Measurements from ENCODE around the gene SMIM41.

Gene SMIM41

DNA sequence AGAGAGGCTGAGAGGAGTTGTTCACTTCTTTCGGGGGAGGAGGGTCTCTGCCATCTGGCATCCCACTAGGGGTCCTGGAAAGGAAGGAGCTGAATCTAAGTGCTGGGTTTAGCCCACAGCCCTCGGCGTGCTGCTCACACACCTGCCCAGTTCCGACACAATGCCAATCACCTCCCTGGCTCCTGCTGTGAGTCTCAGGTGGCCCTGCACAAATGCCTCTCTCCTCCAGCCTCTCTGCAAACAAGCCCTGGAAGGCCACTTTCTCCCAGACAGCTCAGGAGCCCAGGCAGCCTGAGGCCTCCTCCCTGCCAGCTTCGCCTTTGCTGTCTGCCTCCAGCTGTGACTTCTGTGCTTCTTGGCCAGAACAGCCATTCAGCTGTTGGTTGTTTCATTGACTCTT lies 51.2 kb downstream of the SMIM41 start:
- Mint-ChIP-seq H3K4me3 (no peak overlapping the region), H3K4me1 (no peaks in the 10 kb centered on the region), H3K27ac (no peak overlapping the region), H3K9me3 (no peaks in the 10 kb centered on the region), H3K36me3 (no peaks in the 10 kb centered on the region)
- DNase-seq (ENCODE audit: low spot score in 2 of 2) (no peak), ATAC-seq (no peak)

DNA sequence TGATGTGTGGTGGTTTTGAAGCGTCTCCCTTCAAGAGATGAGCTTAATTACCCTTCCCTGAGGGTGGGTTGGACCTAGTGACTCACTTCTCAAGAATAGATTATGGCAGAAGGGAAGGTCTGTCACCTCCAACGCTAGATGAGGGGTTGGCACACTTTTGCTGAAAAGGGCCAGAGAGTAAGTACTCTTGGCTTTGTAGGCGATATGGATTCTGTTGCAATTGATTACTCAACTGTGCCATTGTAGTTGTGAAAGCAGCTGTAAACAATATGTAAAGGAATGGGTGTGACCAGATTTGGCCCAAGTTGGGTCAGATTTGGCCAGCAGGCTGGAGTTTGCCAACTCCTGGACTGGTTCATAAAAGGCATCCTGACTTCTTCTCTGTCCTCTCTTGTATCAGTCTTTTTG lies 53.3 kb downstream of the SMIM41 start:
- no peaks in the 10 kb centered on the region for H3K4me1 Mint-ChIP-seq
- no peak overlapping the region for H3K4me3 Mint-ChIP-seq
- no peaks in the 10 kb centered on the region for H3K36me3 Mint-ChIP-seq
- H3K27ac Mint-ChIP-seq = no peak overlapping the region
- ATAC-seq (peak; percentile 52), DNase-seq (ENCODE audit: low spot score in 2 of 2) (no peak)
- no peaks in the 10 kb centered on the region for H3K9me3 Mint-ChIP-seq

DNA sequence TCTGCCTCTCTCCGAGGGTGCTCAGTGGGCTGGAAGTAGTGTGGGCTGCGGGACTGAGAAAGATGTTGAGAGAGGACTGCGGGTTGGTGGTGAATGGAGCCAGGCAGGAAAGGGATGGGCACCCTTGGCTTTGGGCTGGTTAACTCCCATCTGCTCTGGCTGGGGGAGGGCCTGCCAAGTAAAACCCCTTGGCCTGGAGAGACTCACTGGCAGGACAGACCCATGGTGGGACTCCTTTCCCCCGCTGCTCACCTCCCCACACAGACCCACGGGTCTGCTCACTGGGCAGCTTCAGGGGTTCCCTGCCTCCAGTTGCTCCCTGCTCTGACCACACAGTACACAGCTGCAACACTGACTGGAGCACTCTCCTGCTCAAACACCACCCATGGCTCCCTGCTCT lies 58.2 kb downstream of the SMIM41 start:
- no peak overlapping the region for H3K4me3 Mint-ChIP-seq
- H3K27ac Mint-ChIP-seq = no peak overlapping the region
- no peaks in the 10 kb centered on the region for H3K36me3 Mint-ChIP-seq
- DNase-seq (ENCODE audit: low spot score in 2 of 2) = no peak
- ATAC-seq = no peak
- no peaks in the 10 kb centered on the region for H3K4me1 Mint-ChIP-seq
- no peaks in the 10 kb centered on the region for H3K9me3 Mint-ChIP-seq

DNA sequence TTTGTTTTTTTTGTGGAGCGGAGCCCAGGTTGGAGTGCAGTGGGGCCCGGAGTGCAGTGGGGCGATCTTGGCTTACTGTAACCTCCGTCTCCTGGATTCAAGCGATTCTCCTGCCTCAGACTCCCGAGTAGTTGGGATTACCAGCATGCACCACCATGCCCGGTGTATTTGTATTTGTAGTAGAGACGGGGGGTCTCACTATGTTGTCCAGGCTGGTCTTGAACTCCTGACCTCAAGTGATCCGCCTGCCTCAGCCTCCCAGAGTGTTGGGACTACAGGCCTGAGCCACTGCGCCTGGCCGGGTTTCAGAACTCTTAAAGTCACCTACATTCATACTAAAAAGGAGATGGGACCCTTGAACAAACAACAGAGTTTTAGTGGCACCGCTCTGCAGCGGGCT lies 59.6 kb downstream of the SMIM41 start:
- Mint-ChIP-seq H3K36me3 (no peaks in the 10 kb centered on the region), H3K27ac (no peak overlapping the region), H3K4me3 (no peak overlapping the region), H3K9me3 (no peaks in the 10 kb centered on the region), H3K4me1 (no peaks in the 10 kb centered on the region)
- no peak for ATAC-seq
- DNase-seq (ENCODE audit: low spot score in 2 of 2) = no peak

DNA sequence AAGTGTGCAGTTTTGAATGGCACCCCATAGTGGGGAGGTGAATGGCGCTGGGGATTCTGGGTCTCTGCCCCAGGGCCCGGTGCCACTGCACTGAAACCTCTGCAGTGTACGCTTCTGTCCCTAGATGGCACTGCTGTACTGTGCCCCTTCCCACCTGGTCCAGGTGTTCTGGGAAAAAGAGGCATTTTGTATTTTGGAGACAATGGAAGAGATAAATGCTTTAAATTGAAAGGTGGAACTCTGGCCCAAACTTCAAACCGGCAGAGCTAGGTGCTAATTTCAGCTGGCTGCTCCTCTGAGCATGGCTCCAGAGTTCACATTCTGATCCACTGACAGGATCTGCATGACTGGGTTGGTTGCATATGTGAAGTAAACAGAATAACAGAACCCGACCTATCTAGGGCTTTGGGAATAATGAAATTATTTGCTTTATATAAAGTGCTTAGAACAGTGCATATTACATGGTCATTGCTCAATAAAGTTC lies 60.1 kb downstream of the SMIM41 start:
- H3K4me1 Mint-ChIP-seq = no peaks in the 10 kb centered on the region
- H3K27ac Mint-ChIP-seq = no peak overlapping the region
- H3K4me3 Mint-ChIP-seq = no peak overlapping the region
- H3K36me3 Mint-ChIP-seq = no peaks in the 10 kb centered on the region
- ATAC-seq = peak; percentile 55
- no peak for DNase-seq (ENCODE audit: low spot score in 2 of 2)
- H3K9me3 Mint-ChIP-seq = no peaks in the 10 kb centered on the region

DNA sequence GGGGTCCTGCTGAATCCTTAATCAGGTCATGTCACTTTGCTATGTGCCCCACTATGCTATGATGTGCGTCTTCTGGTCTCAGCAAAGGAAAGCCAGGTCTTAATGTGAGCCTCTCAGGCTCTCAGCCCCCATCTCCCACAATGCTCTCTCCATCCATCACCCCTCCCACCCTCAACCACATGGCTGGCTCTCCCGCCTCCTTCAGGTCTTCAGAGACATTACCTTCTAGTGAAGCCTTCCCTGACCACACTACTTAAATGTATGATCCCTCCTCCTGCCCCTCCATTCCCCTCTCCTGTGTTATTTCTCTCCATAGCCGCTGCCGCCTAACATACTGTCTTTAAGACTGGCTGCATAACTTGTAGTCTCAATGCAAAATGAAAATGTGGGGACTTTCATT lies 61.8 kb downstream of the SMIM41 start:
- no peak for ATAC-seq
- no peak for DNase-seq (ENCODE audit: low spot score in 2 of 2)
- Mint-ChIP-seq H3K4me1 (no peaks in the 10 kb centered on the region), H3K36me3 (no peaks in the 10 kb centered on the region), H3K4me3 (no peak overlapping the region), H3K27ac (peak overlapping the region; percentile 49), H3K9me3 (no peaks in the 10 kb centered on the region)

DNA sequence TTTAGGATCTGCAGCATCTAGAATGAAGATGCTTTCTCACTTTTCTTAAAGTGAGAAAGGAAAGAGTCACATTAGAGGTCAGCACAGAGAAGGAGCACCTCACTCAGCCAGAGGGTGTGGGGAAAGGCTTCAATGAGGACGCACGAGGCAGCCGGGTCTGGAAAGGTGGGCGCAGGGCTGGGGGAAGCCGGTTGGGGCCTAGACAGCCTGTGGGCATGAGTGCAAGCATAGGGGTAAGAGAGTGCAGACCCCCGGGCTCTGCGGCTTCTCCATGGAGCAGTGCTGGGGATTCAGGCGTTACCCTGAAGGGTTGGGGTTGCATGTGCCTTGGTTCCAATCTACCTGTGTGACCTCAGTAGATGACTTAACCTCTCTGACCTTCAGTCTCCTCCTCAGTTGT lies 62.4 kb downstream of the SMIM41 start:
- Mint-ChIP-seq H3K4me1 (no peaks in the 10 kb centered on the region), H3K36me3 (no peaks in the 10 kb centered on the region), H3K4me3 (no peak overlapping the region), H3K27ac (no peak overlapping the region), H3K9me3 (no peaks in the 10 kb centered on the region)
- ATAC-seq (no peak), DNase-seq (ENCODE audit: low spot score in 2 of 2) (no peak)

DNA sequence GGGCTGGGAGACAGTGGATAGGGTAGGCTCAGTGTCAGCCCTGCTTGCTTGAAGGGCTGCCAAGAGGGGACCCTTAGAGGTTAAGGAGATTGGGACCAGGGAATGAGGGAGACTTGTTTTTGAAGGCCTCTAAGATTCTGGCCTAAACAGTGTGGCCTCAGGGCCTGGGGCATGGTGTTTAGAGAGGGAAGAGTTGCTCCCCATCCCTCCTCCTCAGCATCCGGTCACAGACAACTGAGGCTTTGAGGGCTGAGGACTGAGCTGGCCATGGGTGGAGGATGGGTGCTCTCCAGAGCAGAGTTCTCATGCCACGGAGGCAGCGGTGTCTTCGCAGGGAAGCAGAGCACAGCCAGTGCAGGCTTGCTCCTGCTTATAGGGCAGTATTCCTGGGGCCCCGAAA lies 62.9 kb downstream of the SMIM41 start:
- DNase-seq (ENCODE audit: low spot score in 2 of 2) (no peak), ATAC-seq (no peak)
- H3K4me3 Mint-ChIP-seq = no peak overlapping the region
- H3K4me1 Mint-ChIP-seq = no peaks in the 10 kb centered on the region
- no peak overlapping the region for H3K27ac Mint-ChIP-seq
- no peaks in the 10 kb centered on the region for H3K36me3 Mint-ChIP-seq
- H3K9me3 Mint-ChIP-seq = no peaks in the 10 kb centered on the region

DNA sequence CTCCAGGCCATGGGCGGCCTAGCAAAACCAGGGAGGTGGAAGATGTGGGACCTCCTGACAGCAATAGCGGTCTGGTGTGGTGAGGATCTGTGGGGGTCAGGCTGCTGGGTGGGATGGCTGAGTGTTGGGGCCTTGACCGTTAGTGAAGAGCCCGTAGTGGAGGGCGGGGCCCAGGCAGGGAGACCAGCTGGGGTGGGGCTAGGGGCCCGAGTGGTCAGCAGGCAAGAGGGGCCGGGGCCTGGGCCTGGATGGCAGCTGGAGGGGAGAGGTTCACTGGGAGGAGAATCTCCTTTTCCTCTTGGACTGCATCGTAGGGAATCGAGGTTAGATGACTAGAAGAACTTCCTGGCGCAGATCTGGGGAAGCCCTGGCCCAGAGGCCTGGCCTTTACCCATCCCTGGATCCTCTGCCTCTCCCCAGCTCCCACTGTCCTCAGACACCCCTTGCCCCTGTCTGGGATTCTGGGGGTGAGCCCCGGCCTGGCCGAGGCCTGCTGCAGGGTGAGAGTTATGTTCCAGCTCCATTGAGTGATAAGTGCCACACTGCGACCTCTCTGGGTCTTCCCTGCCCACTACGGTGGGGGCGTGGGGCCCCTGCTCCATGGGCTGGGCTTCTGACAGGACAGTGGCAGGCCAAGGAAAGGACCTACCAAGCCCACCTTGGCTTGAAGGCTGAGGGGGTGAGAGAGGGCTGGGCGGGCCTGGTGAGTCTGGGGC lies 65.2 kb downstream of the SMIM41 start:
- DNase-seq (ENCODE audit: low spot score in 2 of 2) = no peak
- no peak overlapping the region for H3K4me3 Mint-ChIP-seq

DNA sequence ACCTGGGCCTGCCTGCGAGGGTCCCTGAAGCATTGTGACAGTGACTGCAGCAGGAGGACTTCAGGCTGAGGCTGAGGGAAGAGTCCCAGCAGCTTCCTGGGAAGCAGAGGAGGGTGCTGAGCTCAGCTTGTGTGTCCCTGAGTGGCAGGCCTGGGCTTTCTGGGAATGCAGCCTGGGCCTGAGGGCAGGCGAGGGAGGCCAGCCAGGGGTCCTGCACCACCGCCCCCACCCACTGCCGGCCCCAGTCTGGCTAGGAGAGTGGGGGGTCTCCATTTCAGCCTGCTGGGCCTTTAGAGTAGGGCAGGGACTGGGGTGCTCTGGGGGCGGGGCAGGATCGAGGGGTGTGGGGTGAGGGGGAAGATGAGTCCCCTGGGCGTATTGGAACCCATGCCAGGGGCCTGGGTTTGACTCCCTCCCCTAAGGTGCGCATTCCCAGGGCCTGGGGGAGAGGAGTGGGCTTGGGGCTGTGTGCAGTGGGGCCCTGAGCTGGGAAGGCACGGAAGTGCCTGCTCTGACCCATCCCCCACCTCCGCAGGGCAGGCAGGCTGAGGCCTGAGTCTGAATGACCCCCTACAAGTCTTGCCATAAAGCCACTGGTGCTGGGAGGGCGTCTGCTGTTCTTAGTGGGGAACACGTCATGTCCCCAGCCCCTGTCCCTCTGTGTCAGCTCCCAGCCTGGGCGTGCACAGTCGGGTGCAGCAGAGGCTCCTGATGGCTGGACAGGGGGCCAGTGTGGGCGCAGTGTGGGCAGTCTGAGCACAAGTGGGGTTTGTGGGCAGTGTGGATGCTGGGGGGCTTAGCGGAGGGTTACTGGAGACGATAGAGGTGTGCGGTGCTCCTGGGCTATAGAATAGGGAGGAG lies 66.0 kb downstream of the SMIM41 start:
- H3K4me3 Mint-ChIP-seq = no peak overlapping the region
- H3K9me3 Mint-ChIP-seq = no peaks in the 10 kb centered on the region
- DNase-seq (ENCODE audit: low spot score in 2 of 2) = no peak
- no peak overlapping the region for H3K27ac Mint-ChIP-seq
- no peaks in the 10 kb centered on the region for H3K4me1 Mint-ChIP-seq
- H3K36me3 Mint-ChIP-seq = no peaks in the 10 kb centered on the region
- no peak for ATAC-seq

More for the DNA sequence above, 65.2 kb downstream of the SMIM41 start:
- ATAC-seq = no peak
- Mint-ChIP-seq H3K9me3 (no peaks in the 10 kb centered on the region), H3K27ac (no peak overlapping the region), H3K36me3 (no peaks in the 10 kb centered on the region), H3K4me1 (no peaks in the 10 kb centered on the region)

DNA sequence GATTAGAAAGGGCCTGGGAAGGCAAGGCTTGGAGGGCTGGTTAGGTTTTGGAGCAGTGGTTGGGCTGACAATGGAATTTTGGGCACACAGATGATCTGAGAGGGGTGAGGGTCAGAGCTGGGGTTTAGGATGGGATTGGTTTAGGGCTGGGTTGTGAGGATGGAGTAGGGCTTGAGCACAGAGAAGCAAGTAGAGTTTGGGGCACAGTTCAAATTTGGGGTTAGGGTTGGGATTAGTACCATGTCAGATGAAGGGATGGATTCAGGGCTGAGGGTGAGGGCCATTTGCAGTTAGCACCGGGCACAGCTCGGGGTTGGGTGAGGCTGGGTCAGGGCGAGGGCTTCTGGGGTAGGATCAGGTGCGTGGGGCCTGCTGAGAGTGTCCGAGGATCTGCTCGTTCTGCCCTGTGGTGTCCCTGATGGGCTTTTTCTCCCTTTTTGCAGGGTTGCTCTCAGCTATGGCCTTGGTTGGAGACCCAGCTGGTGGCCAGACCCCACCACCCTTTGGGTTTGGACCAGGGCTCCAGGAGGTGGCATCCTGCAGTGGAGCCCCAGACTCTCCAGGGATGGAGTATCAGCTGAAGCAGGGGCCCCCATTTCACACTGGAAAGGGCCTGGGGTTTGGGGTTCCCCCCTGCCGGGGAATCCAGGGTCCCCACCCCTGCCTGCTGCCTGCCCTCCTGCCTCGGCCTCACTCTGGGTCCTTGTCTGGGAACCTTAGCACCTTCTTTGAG lies 66.8 kb downstream of the SMIM41 start:
- no peak overlapping the region for H3K27ac Mint-ChIP-seq
- DNase-seq (ENCODE audit: low spot score in 2 of 2) (no peak), ATAC-seq (no peak)
- H3K4me1 Mint-ChIP-seq = peaks cover 3% of the 10 kb centered on the region
- no peak overlapping the region for H3K4me3 Mint-ChIP-seq
- H3K9me3 Mint-ChIP-seq = no peaks in the 10 kb centered on the region
- H3K36me3 Mint-ChIP-seq = no peaks in the 10 kb centered on the region

DNA sequence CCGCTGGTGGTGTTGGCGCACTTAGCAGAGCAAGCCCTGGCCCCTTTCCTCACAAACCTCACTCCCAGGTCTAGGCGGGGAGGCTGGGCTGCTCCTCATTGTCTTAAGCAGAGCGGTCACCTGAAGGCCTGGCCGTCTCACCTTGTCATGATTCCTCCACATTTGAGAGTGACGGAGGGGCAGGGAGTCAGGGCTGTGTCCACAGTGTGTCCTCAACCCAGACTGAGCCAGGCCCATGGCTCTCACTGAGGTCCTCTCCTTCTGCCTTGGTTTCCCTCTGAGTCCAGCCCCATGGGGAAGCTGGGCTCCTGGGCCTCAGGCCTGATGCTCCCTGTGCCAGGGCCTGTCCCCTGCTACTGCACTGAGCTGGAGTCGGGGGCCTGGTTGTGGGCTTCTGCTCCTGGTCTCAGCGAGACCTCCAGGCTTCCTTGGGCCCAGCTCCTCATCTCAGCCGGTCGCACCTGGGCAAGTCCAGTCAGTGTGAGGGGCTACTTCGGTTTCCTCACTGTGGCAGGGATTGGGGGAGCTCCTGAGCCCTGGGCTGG lies 67.4 kb downstream of the SMIM41 start:
- DNase-seq (ENCODE audit: low spot score in 2 of 2) (no peak), ATAC-seq (no peak)
- Mint-ChIP-seq H3K27ac (no peak overlapping the region), H3K9me3 (no peaks in the 10 kb centered on the region), H3K4me3 (no peak overlapping the region), H3K4me1 (peaks cover 10% of the 10 kb centered on the region), H3K36me3 (no peaks in the 10 kb centered on the region)

DNA sequence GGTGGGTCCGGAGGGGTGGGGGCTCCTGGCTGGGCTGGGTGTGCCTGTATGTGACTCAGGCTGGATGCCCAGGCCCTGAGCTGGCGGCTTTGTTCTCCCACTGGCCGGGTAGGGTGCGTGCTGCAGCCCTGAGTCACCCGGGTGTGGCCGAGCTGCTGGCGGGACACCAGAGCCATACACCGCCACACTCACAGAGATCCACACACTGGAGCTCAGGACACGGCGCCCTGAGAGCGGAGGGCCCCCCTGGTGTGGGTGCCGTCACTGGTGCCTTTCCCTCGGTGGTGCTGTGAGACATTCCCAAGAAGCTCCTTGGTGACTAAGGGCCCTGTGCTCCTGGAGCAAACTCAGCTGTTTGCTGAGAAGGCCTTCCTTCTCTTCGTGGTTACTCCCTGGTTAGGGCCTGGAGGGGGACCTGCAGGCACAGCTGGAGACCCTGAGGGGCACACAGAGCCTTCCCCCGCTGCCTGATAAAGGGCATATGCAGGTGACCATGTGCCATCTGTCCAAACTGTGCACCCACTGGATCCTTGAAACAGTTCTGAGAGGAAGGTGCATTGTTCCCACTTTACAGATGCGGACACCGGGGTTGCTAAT lies 68.0 kb downstream of the SMIM41 start:
- Mint-ChIP-seq H3K9me3 (no peaks in the 10 kb centered on the region), H3K36me3 (no peaks in the 10 kb centered on the region), H3K4me1 (peaks cover 11% of the 10 kb centered on the region), H3K27ac (no peak overlapping the region), H3K4me3 (no peak overlapping the region)
- DNase-seq (ENCODE audit: low spot score in 2 of 2) (no peak), ATAC-seq (no peak)

DNA sequence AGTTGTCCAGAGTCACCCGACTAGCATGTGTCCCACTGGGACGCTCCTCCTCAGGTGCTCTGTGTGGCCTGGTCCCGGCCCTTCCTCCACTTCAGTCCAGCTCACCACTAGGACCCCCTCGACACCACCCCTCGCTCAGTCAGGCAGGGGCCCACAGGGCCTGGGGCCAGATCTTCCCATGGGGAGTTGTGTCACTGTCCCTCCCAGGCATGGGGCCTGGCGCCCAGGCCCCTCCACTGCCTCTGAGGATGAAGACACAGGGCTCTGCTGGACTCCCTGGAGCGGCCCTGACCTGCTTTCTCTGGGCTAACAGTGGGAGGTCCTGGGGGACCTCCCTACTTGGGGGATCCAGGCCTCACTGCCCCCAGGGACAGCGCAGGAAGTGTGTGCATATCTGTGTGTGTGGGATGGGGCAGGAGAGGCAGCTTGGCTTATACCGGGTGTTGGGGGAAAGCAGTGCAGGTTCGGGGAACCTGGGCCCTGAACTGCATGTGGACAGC lies 68.5 kb downstream of the SMIM41 start:
- H3K4me3 Mint-ChIP-seq = no peak overlapping the region
- no peak for DNase-seq (ENCODE audit: low spot score in 2 of 2)
- ATAC-seq = no peak
- H3K27ac Mint-ChIP-seq = no peak overlapping the region
- H3K9me3 Mint-ChIP-seq = no peaks in the 10 kb centered on the region
- H3K36me3 Mint-ChIP-seq = no peaks in the 10 kb centered on the region
- H3K4me1 Mint-ChIP-seq = peaks cover 11% of the 10 kb centered on the region
